NOMO-1 (cell line): ENCODE data around the gene RPS2.
"Not testable (repeated sequence)": the region's sequence is repeated elsewhere in the genome, so short reads cannot be mapped to it uniquely, and the experiment has no call there.

Source experiments
- DNase-seq, 2 experiments: peaks; one replicate each; lab custom pipeline; 2025; ENCODE audit not compliant: unreplicated experiment in 2 of 2; lab: John Stamatoyannopoulos, UW

Gene RPS2

GRCh38 chr16:1964506-1965395 is at the start of gene RPS2:
TSS of gene RPS2 (minus strand) at chr16:1964826. CDS start at chr16:1964625, 201 bp downstream.
- peak; percentile 98 to 99 for DNase-seq

DNA sequence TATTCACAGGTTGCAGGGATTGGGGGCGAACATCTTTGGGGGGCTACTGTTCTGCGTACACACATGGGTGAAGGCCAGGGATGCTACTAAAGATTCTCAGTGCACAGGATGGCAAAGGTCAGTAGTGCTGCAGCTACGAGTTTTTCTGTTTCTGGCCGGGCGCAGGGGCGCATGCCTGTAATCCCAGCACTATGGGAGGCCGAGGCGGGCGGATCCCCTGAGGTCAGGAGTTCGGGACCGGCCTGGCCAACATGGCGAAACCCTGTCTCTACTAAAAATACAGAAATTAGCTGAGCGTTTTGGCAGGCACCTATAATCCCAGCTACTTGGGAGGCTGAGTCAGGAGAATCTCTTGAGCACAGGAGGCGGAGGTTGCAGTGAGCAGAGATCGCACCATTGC is 48.9 kb upstream of the RPS2 start:
- no peak for DNase-seq

- not testable (repeated sequence) for DNase-seq
Measured at GRCh38 chr16:2011726-2012125, 47.1 kb upstream of the RPS2 start.

- peak; percentile 65 to 80 for DNase-seq
Measured at GRCh38 chr16:2009791-2010510, 45.3 kb upstream of the RPS2 start, which contains the start of gene ZNF598. TSS of gene ZNF598 (minus strand) at chr16:2009821.

- DNase-seq = no peak
Measured at GRCh38 chr16:2009164-2009711, 44.6 kb upstream of the RPS2 start.

DNA sequence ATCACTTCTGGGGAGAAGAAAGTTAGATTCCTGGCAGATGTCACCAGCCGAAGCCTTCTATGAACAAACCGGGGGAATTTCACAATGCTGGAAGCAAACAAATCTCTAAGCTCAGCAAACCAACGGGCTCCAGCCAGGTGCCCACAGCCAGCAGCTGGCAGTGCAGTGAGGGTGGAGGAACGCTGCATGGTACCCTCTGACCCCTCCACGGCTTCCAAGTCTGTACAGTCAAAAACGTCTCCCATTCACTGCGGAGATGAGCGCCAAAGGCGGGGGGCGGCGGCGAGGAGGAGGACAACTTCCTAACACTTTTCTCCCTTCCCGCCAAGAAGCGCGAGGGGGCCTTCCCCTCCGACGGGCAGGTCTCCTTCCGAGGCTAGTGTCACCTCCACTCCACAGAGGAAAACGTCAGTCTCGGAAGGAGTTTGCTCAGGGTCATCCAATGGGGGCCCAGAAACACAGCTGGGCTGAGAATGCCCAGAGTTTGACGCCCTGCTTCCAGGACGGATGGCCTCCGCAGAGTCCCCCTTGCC is 44.1 kb upstream of the RPS2 start:
- peak; percentile 24 to 41 for DNase-seq

DNA sequence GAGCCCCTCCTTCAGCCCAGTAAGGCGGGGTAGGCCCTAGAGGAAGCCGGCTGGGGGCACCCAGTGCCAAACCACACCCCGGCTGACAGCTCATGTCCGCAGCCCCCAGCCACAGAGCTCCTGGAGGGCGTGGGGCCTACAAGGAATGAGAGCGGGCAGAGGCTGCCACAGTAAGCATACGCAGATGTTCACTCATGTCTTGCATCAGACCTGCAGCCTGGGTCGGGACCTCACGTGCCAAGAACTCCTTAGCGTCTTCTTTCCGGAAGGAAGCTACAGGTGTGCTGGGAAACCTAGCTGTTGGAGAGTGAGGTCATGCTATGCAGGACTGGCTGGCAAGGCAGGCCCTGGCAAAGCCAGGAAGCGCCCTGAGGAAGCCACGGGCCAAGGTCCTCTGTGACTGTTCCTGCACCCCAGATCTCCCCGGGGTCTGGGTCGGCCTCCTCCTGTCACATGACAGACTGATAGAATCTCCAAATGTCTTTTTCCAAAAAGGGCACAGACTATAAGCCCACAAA is 43.4 kb upstream of the RPS2 start:
- peak; percentile 16 to 27 for DNase-seq

- DNase-seq = no peak
Measured at GRCh38 chr16:2007081-2007836, 42.6 kb upstream of the RPS2 start.

- DNase-seq = no peak
Measured at GRCh38 chr16:2006317-2006716, 41.7 kb upstream of the RPS2 start.

GRCh38 chr16:2005646-2006045 is 41.0 kb upstream of the RPS2 start:
- no peak for DNase-seq

DNA sequence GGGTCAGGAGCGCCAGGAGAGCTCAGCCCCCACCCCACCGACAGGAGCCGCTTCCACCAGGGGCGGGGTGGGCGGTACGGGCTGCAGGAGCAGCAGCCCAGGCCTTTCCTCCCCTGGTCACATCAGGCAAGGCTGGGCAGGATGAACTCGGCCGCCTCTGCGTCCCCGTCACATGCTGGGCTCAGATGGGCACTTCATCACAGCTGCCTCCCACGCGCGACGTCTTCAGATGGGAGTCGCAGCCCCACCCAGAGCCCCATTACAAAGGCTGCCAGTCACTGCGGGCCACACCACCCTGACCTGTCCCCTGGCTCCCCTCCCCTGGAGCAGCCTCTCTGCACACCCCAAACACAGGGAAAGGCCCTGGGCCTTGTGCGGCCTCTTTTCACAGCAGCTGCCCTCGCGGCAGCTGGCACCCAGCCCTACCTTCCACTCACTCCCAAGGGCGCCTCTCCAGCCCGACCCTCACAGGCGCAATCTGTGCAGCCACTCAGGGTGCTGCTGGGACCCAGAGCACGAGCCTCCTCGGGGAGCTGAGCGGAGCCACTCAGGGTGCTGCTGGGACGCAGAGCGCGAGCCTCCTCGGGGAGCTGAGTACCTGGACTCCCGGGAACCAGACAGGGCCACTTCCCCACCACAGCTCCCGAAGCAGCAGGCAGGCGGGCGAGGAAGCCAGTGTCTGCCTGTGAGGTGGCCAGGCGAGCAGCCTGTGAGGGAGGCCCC is 40.3 kb upstream of the RPS2 start:
- DNase-seq = no peak

GRCh38 chr16:2003827-2004641 is 39.4 kb upstream of the RPS2 start:
- DNase-seq = peak; percentile 77 to 83

GRCh38 chr16:2003231-2003826 is 38.7 kb upstream of the RPS2 start:
- no peak for DNase-seq

DNA sequence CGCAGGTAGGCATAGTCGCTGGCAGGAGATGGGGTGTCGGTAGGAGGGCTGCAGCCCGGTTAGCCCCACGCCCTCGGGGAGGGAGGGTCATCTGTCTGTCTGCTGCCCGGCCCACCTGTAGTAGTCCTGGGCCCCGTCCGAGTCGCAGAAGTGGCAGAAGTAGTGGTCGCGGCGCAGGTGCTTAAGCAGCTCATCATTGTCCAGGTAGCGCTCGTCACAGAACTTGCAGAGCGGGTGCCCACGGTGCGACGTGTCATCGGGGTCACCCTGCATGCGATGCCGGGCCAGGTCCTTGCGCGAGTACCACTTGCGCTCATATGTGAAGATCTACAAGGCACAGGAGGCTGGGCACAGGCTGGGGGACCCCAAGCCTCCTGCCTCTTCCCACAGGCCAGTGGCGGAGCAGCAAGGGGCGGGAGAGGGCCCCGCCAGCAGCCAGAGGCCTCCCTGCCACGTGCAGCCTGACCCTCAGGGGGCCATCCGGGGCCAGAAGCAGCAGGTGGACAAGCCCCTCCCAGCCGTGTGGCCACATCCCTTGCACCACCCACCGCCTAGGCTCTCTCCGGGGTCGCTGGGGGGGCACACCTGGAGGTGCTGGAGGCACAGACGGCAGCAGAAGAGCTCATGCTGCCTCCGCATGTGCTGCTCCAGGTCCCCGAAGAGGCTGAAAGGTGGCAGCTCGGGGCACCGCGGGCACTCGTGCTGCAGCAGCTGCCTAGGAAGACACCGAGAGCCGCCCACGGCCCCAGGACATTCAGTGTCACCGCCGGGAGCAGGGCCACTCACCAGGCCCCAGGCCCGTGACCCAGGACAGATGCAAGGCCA is 38.0 kb upstream of the RPS2 start:
- DNase-seq = no peak

DNA sequence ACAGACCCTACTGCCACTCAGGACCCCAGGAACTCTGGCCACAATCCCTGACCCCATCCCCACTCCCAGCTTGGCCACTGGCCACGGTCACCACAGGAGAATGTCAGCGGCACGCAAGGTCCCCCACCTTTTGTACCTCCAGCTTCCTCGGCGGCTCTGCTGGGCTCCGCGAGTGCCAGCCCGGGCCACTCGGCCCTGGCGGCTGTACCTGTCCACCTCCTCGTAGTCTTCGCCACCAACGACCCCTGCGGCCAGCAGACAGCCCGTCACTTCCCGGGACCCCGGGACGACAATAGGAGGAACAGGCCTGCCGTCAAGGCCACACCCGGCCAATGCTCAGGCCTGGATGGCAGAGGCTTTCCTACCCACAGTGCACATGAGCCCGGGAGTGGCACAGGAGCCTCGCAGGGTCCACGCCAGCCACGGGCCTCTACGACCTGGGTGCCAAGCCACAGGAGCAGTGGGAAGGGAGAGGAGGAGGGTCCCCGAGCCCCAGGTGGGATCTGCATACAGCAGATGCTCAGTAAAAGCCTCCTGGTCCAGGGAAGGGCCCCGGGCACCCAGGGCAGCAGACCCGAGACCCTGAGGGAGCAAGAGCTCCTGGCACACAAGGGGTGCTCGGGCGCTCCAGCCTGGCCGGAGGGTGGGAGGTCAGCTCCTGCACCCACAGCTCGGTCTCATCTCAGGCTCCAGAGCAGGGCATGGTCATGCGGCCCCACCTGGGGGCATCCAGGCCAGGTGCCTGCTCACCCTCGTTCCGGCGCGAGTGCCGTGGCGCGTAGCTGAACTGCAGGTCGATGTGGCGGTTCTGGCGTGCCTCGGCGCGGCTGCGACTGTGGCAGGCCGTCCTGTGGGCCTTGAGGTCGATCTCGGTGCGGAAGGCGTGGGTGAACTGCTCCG is 37.1 kb upstream of the RPS2 start:
- DNase-seq = no peak

- no peak for DNase-seq
Measured at GRCh38 chr16:2001035-2001434, 36.4 kb upstream of the RPS2 start.
